ENCODE measurements around the gene STIM2.

DNA sequence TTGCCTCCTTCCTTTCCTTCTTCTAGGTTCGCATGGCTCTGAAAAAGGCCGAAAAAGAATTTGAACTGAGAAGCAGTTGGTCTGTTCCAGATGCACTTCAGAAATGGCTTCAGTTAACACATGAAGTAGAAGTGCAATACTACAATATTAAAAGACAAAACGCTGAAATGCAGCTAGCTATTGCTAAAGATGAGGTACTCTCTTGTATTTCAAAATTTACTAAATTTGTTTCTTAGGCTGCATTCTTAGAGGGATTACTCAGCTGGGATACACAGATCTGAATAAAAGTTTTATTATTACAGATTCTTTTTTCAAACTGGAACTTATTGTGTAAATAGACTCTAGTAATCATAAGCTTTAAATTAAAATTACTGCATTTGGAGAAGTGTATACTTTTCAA, 146.9 kb downstream of the STIM2 start:
- TF ChIP-seq, protein P1, sequence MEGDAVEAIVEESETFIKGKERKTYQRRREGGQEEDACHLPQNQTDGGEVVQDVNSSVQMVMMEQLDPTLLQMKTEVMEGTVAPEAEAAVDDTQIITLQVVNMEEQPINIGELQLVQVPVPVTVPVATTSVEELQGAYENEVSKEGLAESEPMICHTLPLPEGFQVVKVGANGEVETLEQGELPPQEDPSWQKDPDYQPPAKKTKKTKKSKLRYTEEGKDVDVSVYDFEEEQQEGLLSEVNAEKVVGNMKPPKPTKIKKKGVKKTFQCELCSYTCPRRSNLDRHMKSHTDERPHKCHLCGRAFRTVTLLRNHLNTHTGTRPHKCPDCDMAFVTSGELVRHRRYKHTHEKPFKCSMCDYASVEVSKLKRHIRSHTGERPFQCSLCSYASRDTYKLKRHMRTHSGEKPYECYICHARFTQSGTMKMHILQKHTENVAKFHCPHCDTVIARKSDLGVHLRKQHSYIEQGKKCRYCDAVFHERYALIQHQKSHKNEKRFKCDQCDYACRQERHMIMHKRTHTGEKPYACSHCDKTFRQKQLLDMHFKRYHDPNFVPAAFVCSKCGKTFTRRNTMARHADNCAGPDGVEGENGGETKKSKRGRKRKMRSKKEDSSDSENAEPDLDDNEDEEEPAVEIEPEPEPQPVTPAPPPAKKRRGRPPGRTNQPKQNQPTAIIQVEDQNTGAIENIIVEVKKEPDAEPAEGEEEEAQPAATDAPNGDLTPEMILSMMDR (conservative IDR thresholded peaks at IDR 0.05; ENCODE audit: low read depth, low read length): no peak
- TF ChIP-seq EZH2 (IDR thresholded peaks at IDR 0.05; ENCODE audit: borderline replicate concordance, low read depth, low read length, poor library complexity, severe bottlenecking): no peak
